IMR-90 (cell line): Measurements from ENCODE around the gene CFAP97. TPM values are rescaled to one million over a fixed set of nuclear protein-coding genes. Genes with fewer than 3 reads are reported as not detected.

Source experiments
- ATAC-seq: fragments of 200-7000 bp; cut with Tn5 transposase; 2 replicates; pipeline ENCODE4 v1.9.1; 2020; ENCODE audit warnings: low read depth, mild to moderate bottlenecking, moderate library complexity
- BruUV-seq: library from RNA; stranded (reverse); fragments of 400-500 nt; replicated peaks from 2 replicates; lab custom pipeline; 2021; lab: Mats Ljungman, UMichigan
- CTCF ChIA-PET: fragments of 300-600 bp; formaldehyde crosslinking; extraction: SDS; loops from one replicate; lab custom pipeline; 2021; ENCODE audit warnings: antibody characterized with exemption; lab: Yijun Ruan, JAX
- POLR2A ChIA-PET: fragments of 300-600 bp; sonication (Branson Sonifier 250); formaldehyde crosslinking; loops from one replicate; lab custom pipeline; 2022; ENCODE audit warnings: antibody characterized with exemption; ENCODE audit not compliant: unreplicated experiment; lab: Charles Lee
- DNase-seq: peaks from one replicate; pipeline ENCODE4 v3.0.0; 2013
- H2AFZ ChIP-seq: replicated peaks from 2 replicates; pipeline ENCODE3; 2013; ENCODE audit warnings: low read length, mild to moderate bottlenecking; ENCODE audit not compliant: poor library complexity
- H2AK5ac ChIP-seq: 2 replicates; pipeline ENCODE4 v1.6.1; 2013; ENCODE audit warnings: low read depth, low read length, inconsistent platforms
- H2AK9ac ChIP-seq: replicated peaks from 2 replicates; pipeline ENCODE3; 2013; ENCODE audit warnings: mild to moderate bottlenecking, low read depth, low read length, moderate library complexity; ENCODE audit not compliant: poor library complexity
- H2BK120ac ChIP-seq: 2 replicates; pipeline ENCODE4 v1.6.1; 2013; ENCODE audit warnings: low read depth, low read length, inconsistent platforms
- H2BK15ac ChIP-seq: 3 replicates; pipeline ENCODE4 v1.6.1; 2013; ENCODE audit warnings: low read depth, low read length, inconsistent platforms
- H2BK20ac ChIP-seq: 2 replicates; pipeline ENCODE4 v1.6.1; 2013; ENCODE audit warnings: low read depth, mild to moderate bottlenecking, inconsistent platforms, low read length, moderate library complexity
- H2BK5ac ChIP-seq: 2 replicates; pipeline ENCODE4 v1.6.1; 2013; ENCODE audit warnings: mild to moderate bottlenecking, low read depth, low read length, inconsistent platforms; ENCODE audit not compliant: poor library complexity, severe bottlenecking
- H3K14ac ChIP-seq: replicated peaks from 2 replicates; pipeline ENCODE4 v1.6.1; 2013; ENCODE audit warnings: low read depth, low read length, inconsistent platforms
- H3K18ac ChIP-seq: 2 replicates; pipeline ENCODE4 v1.6.1; 2013; ENCODE audit warnings: low read depth, low read length, control low read depth
- H3K23ac ChIP-seq: 2 replicates; pipeline ENCODE4 v1.6.1; 2013; ENCODE audit warnings: low read depth, low read length, inconsistent platforms
- H3K27ac ChIP-seq: 2 replicates; pipeline ENCODE4 v1.5.1; 2013; ENCODE audit warnings: mild to moderate bottlenecking, control low read depth, low read length; ENCODE audit not compliant: insufficient read depth
- H3K27me3 ChIP-seq: 2 replicates; pipeline ENCODE4 v1.6.1; 2013; ENCODE audit warnings: low read length; ENCODE audit not compliant: control insufficient read depth, insufficient read depth
- H3K36me3 ChIP-seq: 2 replicates; pipeline ENCODE4 v1.6.1; 2013; ENCODE audit warnings: low read length, mixed read lengths; ENCODE audit not compliant: control insufficient read depth, insufficient read depth
- H3K4ac ChIP-seq: 2 replicates; pipeline ENCODE4 v1.6.1; 2013; ENCODE audit warnings: low read depth, low read length, inconsistent platforms
- H3K4me1 ChIP-seq: 2 replicates; pipeline ENCODE4 v1.6.1; 2013; ENCODE audit warnings: low read length, mixed read lengths; ENCODE audit not compliant: control insufficient read depth, insufficient read depth
- H3K4me2 ChIP-seq: 2 replicates; pipeline ENCODE4 v1.6.1; 2013; ENCODE audit warnings: low read depth, mild to moderate bottlenecking, control low read depth, low read length, moderate library complexity
- H3K4me3 ChIP-seq: 2 replicates; pipeline ENCODE4 v1.5.1; 2013; ENCODE audit warnings: low read depth, mild to moderate bottlenecking, control low read depth, low read length, moderate library complexity; ENCODE audit not compliant: insufficient read depth
- H3K56ac ChIP-seq: 2 replicates; pipeline ENCODE4 v1.6.1; 2013; ENCODE audit warnings: low read length, inconsistent platforms; ENCODE audit not compliant: insufficient read depth; ENCODE audit errors: extremely low read depth
- H3K79me1 ChIP-seq, 2 experiments: 2 replicates each; pipeline ENCODE4 v1.6.1; 2013; ENCODE audit warnings: low read length in 2 of 2, inconsistent platforms in 1 of 2, low read depth in 1 of 2
- H3K9ac ChIP-seq: 2 replicates; pipeline ENCODE4 v1.6.1; 2013; ENCODE audit warnings: low read depth, low read length, control low read depth
- H3K9me1 ChIP-seq: 2 replicates; pipeline ENCODE4 v1.6.1; 2013; ENCODE audit warnings: low read length, inconsistent platforms; ENCODE audit not compliant: insufficient read depth
- H3K9me3 ChIP-seq: 2 replicates; pipeline ENCODE4 v1.6.1; 2013; ENCODE audit warnings: low read length; ENCODE audit not compliant: control insufficient read depth, insufficient read depth
- H4K20me1 ChIP-seq: 2 replicates; pipeline ENCODE4 v1.6.1; 2013; ENCODE audit warnings: low read length, inconsistent platforms; ENCODE audit not compliant: insufficient read depth
- H4K5ac ChIP-seq: 2 replicates; pipeline ENCODE4 v1.6.1; 2013; ENCODE audit warnings: mild to moderate bottlenecking, low read depth, low read length, control low read depth
- H4K8ac ChIP-seq, 2 experiments: 2 replicates each; pipeline ENCODE4 v1.6.1; 2013; ENCODE audit warnings: low read depth in 2 of 2, low read length in 2 of 2, control low read depth in 1 of 2, inconsistent platforms in 1 of 2
- H4K91ac ChIP-seq: 2 replicates; pipeline ENCODE4 v1.6.1; 2013; ENCODE audit warnings: low read depth, low read length, inconsistent platforms; ENCODE audit not compliant: insufficient read depth
- CEBPB ChIP-seq: IDR thresholded peaks from 2 replicates; pipeline ENCODE4 v1.6.1; 2012; ENCODE audit warnings: low read depth, low read length, improper control_type of control experiment
- FOS ChIP-seq: fragments of 150-350 bp; IDR thresholded peaks from 2 replicates; pipeline ENCODE4 v1.6.1; 2016; ENCODE audit warnings: low read depth, low read length
- MAFK ChIP-seq: IDR thresholded peaks from 2 replicates; pipeline ENCODE4 v1.6.1; 2012; ENCODE audit warnings: low read depth, low read length, improper control_type of control experiment
- NFE2L2 ChIP-seq: fragments of 150-350 bp; IDR thresholded peaks from 2 replicates; pipeline ENCODE4 v1.6.1; 2016; ENCODE audit warnings: low read depth, mild to moderate bottlenecking, low read length
- SMC3 ChIP-seq: fragments of 150-350 bp; IDR thresholded peaks from 2 replicates; pipeline ENCODE4 v1.6.1; 2016; ENCODE audit warnings: low read depth, mild to moderate bottlenecking, antibody characterized with exemption, low read length, moderate library complexity
- WGBS, 2 experiments: methylation state at CpG; one replicate each; pipeline versions ENCODE4 v1.1.5 to v1.1.7; 2013; ENCODE audit warnings: missing lambda C conversion rate in 2 of 2; ENCODE audit not compliant: insufficient read length in 1 of 2; ENCODE audit errors: extremely low coverage in 2 of 2; 5-methylcytosine and 5-hydroxymethylcytosine counted together
- dilution Hi-C: fragments of 300-500 bp; cut with HindIII; formaldehyde crosslinking; loops from one replicate; pipeline ENCODE4 v1.14.3; 2018; ENCODE audit warnings: low sequenced_read_pairs; ENCODE audit not compliant: unreplicated experiment
- in situ Hi-C: fragments of 300-500 bp; cut with MboI; formaldehyde crosslinking; loops from 3 replicates; pipeline ENCODE4 v1.14.3; 2019; ENCODE audit warnings: low sequenced_read_pairs, inconsistent platforms, mixed read lengths
- intact Hi-C: fragments of 100-400 bp; cut with micrococcal nuclease; formaldehyde crosslinking; loops from 2 replicates; pipeline ENCODE4 v1.10.0; 2022
- polyA plus RNA-seq, 3 experiments: library from polyadenylated mRNA; depleted of rRNA; stranded (reverse); fragments of >200 nt; gene quantifications; 2 replicates each; pipeline ENCODE4 v1.2.3, GENCODE V29; 2012; ENCODE audit warnings: low replicate concordance in 1 of 3
- total RNA-seq: library from RNA; depleted of rRNA; stranded (reverse); fragments of >200 nt; gene quantifications from 2 replicates; pipeline ENCODE4 v1.2.3, GENCODE V29; 2012

Gene CFAP97
- total and polyA plus RNA-seq, 2 of the 4 experiments (the other 2 are of a cell fraction), result 14.5 to 16.0 TPM

- TF ChIP-seq NFE2L2 (no peak), MAFK (no peak)
Observed at GRCh38 chr4:185128272-185129119, 75.3 kb downstream of the CFAP97 start (continued).

GRCh38 chr4:185127021-185127925, 76.5 kb downstream of the CFAP97 start:
- Histone ChIP-seq H3K23ac (no peak overlapping the region; the same call in 1 of the 2 replicates), H2BK20ac (0 out of 2 replicates have a peak overlapping the region, but pooled peaks have one; percentile 7), H3K4me2 (peak overlapping the region; percentile 96), H2AFZ (peak overlapping the region; percentile 90), H4K5ac (no peak overlapping the region), H3K4me1 (no peaks in the 10 kb centered on the region; the same call in 1 of the 2 replicates), H3K9me3 (no peaks in the 10 kb centered on the region), H3K9ac (0 out of 2 replicates have a peak overlapping the region, but pooled peaks have one; percentile 27), H4K20me1 (no peaks in the 10 kb centered on the region), H3K36me3 (no peaks in the 10 kb centered on the region), H3K56ac (no peak overlapping the region), H2BK15ac (no peak overlapping the region), H3K18ac (no peak overlapping the region), H3K4me3 (peak overlapping the region; percentile 51), H3K27ac (no peak overlapping the region), H3K9me1 (no peaks in the 10 kb centered on the region; the same call in 1 of the 2 replicates), H2AK5ac (no peak overlapping the region), H3K14ac (no peak overlapping the region), H4K91ac (no peak overlapping the region), H3K4ac (no peak overlapping the region), H2BK120ac (no peak overlapping the region), H3K79me1 (no peaks in the 10 kb centered on the region), H2BK5ac (no peak overlapping the region), H2AK9ac (no peak overlapping the region), H4K8ac (no peak overlapping the region), H3K27me3 (peaks cover 13% of the 10 kb centered on the region)
- TF ChIP-seq MAFK (no peak), CEBPB (no peak), FOS (no peak), SMC3 (no peak)
- CTCF ChIA-PET, result interaction anchor here (0.7 to 1.5 kb wide), 2 partner anchors 31 to 120 kb away, joined by 3 to 8 read pairs; no protein-coding TSS in a partner anchor
- dilution Hi-C loops, result no loop called here
- in situ Hi-C loops, result no loop called here
- no TSS peak for BruUV-seq
- WGBS, 2 experiments, result 18% methylated on average over 29 of the region's 64 CpGs; no CpG with 5 or more reads in 1 of the 2 experiments
- ATAC-seq, result peak; percentile 69
- intact Hi-C loops, result loop anchor here (2.0 kb wide), 1 partner anchor 14 kb away; no protein-coding TSS in a partner anchor
- no peak for DNase-seq
- POLR2A ChIA-PET, result no interaction called here
